GM19240 (cell line): ENCODE measurements around the gene CA10.

Experiments
- DNase-seq: peaks from one replicate; pipeline ENCODE4 v3.0.0; 2011; ENCODE audit warnings: low spot score; ENCODE audit not compliant: insufficient read length

Gene CA10

DNA sequence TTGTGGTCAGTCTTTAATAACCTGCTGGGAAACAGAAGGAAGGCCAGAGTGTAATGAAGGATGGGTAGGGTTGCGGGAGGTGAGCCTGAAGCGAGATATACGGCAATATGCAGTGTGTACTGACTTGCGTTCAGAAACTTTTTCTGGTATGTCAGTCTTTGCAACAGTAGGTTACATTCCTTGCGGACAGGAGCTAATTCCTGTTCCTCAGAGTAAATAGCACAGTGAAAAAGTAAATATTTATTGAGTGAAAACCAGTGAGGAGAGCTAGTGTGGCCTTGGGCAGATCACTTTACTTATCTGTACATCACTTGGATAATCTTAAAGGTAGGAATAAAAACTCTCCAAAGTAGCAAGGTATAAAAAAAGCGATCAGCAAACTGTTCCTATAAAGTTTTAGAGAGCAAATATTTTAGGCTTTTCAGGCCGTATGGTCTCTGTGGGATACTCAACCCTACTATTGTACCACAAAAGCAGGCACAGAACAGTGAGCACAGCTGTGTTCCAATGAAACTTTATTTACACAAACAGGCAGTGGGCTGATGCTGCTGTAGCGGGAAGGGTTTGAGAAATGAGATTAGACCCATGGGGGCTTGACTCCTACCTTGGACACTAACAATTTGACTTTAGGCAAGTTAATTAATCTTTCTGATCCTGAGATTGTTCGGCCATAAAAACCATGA, 550.1 kb downstream of the CA10 start:
- no peak for DNase-seq

DNA sequence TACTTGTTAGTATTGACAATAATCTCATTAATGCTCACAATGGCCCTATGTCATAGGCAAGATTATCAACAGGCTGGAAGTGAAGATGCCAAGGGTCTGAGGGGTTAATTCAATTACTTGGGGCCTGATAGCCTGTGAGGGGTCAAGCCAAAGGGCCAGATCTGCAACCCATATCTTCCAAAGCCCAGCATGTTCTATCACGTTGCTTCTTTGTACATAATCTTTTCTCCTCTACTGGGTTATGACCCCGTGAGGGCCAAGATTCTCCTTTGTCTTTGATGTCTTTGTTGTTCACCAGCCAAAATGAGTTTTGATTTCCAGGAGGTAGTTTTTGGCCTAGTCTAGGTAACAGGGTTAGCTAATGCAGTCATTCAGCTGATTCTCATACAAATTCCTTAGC, 551.0 kb downstream of the CA10 start:
- DNase-seq = no peak

DNA sequence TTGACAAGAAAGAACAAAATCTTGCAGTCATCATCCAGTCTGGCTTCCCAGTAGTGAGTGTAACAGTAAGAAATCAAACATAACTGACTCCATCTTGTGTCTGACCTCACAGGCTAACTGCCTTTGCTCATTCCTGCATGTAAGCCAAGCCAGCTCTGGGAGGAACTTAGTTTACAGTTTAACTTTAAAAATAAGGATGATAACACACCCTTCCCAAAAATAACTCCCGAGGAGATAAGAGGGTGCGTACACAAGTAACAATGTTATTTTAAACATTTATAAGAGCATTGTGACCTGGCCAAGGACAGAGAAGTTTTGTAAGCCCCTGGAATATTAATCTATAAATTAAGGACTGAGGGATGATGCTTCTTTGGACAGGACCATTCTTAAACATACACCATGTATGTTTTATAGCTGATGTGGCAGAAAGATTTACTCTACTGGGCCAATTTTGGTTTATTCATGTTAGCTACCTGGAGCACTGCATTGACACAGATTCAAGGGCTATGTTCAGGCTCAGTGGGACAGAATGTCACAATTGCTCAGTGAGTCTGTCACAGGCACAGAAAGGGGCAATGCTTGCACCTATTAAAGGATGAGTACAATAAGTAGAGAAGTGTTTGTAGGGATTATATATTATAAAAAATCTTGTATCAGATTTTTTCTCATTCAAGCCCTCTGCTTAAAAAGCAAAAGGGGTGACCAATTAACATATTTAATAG, 554.1 kb downstream of the CA10 start:
- DNase-seq = no peak

DNA sequence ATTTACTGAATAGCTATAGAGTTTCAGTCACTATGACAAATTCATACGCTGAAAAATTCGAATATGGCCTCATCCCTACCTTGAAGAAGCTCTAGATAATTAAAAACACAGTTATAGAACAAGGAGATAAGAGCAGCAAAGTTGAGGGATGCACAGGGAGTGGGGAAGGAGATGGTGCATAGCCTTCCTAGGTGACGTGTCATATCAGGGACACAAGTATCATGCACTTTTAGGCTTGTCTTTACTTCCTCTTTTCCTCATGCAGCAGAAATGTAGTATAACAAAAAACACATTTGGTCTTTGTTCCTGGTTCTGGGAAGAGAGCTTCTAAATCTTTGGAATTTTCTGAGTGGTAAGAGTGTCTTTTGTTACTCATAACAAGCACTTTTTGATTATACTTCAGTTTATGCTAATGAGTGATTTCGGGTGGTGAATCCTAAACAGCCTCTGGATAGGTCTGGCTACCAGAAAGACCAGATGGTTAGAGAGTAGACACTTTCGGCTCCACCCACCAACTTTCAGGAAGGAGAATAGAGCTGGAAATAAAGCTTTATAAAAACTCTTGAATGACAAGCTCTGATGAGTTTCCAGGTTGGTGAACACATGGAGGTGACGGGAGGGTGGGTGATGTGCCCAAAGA, 556.8 kb downstream of the CA10 start:
- DNase-seq = no peak

DNA sequence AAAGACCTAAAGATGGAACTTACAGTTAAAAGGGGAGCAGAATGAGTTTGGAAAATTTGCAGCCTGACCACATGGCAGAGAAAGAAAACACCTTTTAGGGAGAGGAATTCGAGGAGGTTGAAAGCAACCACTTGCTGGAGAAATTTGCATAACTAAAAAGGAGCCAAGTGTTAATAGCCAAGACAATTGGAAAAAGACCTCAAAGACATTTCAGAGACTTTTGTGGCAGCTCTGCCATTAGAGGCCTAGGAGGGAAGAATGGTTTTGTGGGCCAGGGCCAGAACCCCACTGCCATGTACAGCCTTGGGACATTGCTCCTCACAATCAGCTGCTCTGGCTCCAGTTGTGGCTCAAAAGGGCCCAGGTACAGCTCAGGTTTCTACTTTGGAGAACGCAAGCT, 559.7 kb downstream of the CA10 start:
- DNase-seq = no peak

DNA sequence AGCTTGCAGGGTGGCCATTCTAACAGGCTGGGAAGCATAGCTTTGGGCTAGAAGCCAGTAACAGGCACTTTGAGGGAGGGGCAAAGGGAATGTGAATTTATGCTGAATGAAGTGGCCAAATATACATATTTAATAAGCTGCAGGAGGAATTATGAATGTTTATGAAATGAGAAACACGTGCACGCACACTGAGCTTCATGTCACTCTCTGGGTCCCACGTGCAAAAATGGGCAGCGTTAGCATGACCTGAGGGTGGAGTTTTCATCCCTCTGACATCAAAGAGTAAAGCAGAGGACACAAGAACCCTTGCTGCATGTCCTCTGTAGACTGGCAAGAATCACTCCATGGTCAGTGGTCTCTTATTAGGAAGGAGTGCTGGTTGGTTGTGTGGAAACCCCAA, 561.2 kb downstream of the CA10 start:
- DNase-seq = no peak

DNA sequence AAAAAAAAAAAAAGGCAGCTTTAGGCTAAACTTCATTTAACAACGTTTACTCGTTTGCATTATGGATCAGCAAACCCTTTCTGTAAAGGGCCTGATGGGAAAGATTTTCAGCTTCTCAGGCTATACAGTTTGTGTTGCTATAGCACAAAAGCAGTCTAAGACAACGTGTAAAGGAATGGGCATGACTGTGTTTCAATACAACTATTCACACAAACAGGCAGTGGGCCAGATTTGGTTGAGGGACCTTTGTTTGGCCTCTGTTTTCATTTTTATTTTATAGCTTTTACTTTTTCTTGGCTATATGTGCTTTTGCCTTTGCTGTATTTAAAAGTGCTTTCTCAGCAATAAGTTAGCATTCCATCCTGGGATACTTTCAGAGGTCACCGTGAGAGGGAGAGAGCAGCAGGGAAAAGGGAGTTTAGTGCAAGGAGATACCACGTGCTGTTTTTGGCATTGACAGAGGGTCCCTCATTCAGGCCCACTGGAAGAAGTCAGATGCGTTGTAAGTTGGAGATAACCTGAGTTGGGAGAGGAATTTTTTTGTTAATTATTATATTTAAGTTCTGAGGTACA, 562.6 kb downstream of the CA10 start:
- no peak for DNase-seq

DNA sequence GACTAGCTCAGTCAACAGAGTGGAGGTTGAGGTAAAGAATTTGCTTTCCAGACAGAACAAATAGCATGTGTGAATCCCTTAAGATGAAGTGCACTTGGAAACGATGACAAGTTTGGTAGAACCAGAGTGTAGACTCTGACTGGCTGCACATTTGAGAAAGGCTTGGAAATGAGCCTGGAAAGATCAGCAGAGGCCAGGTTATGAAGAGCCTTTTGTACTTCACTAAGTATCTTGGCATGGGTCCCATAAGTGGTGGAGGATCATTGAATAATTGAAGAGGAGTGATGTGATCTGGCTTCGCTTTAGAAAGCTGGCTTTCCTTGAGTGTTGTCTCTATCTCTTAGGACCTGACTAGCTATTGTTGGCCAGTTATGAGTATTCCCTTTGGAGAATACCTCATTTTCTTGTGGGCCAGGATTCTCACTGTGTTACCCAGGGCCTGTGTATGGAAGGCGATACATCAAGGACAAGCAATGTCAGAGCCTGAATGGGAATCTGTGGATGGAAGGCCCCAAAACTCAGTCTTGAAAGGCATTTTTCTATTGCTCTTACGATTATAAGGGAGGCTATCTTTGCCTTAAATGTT, 568.4 kb downstream of the CA10 start:
- DNase-seq = no peak

DNA sequence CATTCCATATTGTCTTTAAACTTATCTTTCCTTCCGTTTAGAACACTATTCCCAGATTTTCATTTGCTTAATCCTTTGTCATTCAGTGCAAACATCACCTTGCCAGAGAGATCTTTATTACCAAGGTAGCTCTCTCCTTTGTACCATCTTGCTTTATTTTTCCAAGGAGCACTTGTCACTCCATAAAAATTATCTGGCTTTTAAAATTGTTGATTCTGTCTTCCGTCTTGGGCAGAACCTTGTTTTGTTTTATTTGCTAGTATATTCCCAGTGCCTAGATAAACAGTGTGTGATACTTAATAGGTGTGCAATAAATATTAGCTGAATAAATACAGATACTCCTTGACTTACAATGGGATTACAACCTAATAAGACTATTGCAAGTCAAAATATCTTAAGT, 570.5 kb downstream of the CA10 start:
- no peak for DNase-seq

DNA sequence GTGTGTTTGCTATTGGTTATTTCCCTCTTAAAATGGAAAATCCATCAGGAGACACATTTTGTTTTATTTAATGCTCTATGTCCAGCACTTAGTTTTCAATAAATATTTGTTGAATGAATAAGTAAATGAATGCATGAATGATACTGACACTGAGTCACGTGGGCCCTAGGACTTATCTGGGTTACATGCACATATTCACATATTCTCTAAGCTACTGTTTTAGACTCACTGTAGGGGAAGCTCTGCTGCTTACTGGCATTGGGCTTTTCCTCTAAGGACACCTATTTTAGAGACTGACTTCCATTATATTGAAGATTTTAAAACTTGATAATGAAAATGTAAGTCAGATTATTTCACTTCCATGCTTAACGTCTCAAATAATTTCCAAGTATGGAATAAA, 571.0 kb downstream of the CA10 start:
- DNase-seq = no peak

DNA sequence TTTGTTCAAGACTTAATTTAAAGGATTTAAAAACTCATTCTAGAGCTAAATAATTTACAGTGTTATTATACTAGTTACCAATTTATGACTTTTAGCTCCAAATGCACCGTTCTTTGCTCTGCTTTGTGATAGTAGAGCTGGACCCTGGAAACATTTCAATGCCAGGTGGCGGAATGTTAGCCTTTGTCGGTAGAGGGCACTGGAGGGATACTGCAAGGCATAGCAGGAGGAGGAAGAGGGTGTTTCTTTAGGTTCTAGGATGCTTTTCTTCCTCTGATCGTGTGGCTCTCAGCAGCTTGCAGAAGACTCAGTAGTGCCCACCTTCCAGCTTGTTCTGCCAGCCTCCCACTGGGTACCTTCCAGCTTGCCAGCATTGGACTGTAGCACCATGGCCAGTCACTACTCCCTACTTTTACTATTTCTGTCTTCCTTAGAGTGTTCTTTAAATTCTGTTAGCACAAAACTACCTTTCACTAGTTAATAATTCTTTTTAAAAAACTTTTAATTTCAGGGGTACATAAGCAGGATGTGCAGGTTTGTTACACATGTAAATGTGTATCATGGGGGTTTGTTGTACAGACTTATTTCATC, 572.9 kb downstream of the CA10 start:
- no peak for DNase-seq

DNA sequence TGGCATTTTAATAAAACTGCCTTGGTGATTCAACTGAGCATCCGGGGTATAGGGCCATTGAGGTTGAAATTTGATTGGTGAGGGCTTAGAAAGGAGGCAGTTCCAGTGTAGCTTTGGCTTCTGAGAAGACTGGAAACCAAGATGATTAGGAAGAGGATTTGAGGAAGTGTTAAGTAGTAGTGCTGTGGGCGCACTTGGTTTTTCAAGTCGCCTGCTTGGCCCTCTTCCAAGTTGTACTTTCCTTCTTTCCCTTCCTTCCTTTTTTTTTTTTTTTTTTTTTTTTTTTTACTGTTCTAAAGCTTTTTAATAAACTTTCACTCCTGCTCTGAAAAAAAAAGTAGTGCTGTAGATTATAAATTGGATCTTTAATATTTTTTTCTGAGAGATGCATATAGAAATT, 577.6 kb downstream of the CA10 start:
- DNase-seq = no peak
